Ishikawa (cell line): ENCODE results near the gene MFAP3L.

ENCODE experiments used
- CEBPB ChIP-seq: IDR thresholded peaks from 2 replicates; pipeline ENCODE4 v1.6.1; 2012
- FOXM1 ChIP-seq: IDR thresholded peaks from 2 replicates; pipeline ENCODE4 v1.6.1; 2012; ENCODE audit warnings: low read depth, borderline replicate concordance
- MAX ChIP-seq: IDR thresholded peaks from 2 replicates; pipeline ENCODE4 v1.6.1; 2012
- RAD21 ChIP-seq: IDR thresholded peaks from 2 replicates; pipeline ENCODE4 v1.6.1; 2012; ENCODE audit warnings: low read depth
- REST ChIP-seq: IDR thresholded peaks from 2 replicates; pipeline ENCODE4 v1.6.1; 2012; ENCODE audit warnings: low read depth, mild to moderate bottlenecking
- TAF1 ChIP-seq: IDR thresholded peaks from 2 replicates; pipeline ENCODE4 v1.6.1; 2012; ENCODE audit warnings: low read depth, mild to moderate bottlenecking
- TCF12 ChIP-seq: IDR thresholded peaks from 2 replicates; pipeline ENCODE4 v1.6.1; 2012; ENCODE audit warnings: low read depth
- TEAD4 ChIP-seq: IDR thresholded peaks from 2 replicates; pipeline ENCODE4 v1.6.1; 2012
- YY1 ChIP-seq: IDR thresholded peaks from 2 replicates; pipeline ENCODE4 v1.6.1; 2012; ENCODE audit warnings: low read depth
- ZBTB7A ChIP-seq: IDR thresholded peaks from 2 replicates; pipeline ENCODE4 v1.6.1; 2012; ENCODE audit warnings: low read depth

- TF ChIP-seq TCF12 (no peak), TAF1 (no peak), YY1 (no peak), FOXM1 (no peak), MAX (no peak), REST (no peak), CEBPB (no peak), ZBTB7A (no peak), RAD21 (no peak), TEAD4 (no peak)
Measured at GRCh38 chr4:170035845-170036244, 9.7 kb upstream of the MFAP3L start.
